Aorta (tissue), 5 donors: ENCODE results near the gene OSBPL10. TPM values are rescaled to one million over a fixed set of nuclear protein-coding genes. Genes with fewer than 3 reads are reported as not detected.

ENCODE experiments used
- ATAC-seq: fragments of 200-7000 bp; cut with Tn5 transposase; one replicate; pipeline ENCODE4 v1.9.1; 2022; ENCODE audit warnings: moderate library complexity; ENCODE audit not compliant: low FRiP score
- DNase-seq, 2 donors: peaks; one replicate each; pipeline ENCODE4 v3.0.0-alpha.2; 2020
- H3K27ac ChIP-seq, 2 donors: one replicate each; pipeline ENCODE4 v1.5.1; 2013; ENCODE audit warnings: low read length in 2 of 2, mild to moderate bottlenecking in 2 of 2, moderate library complexity in 2 of 2, control low read depth in 1 of 2, inconsistent platforms in 1 of 2, low read depth in 1 of 2
- H3K27me3 ChIP-seq, 2 donors: one replicate each; pipeline ENCODE4 v1.6.1; 2013; ENCODE audit warnings: control low read depth in 1 of 2, low read length in 1 of 2, mild to moderate bottlenecking in 1 of 2, moderate library complexity in 1 of 2; ENCODE audit not compliant: insufficient read depth in 2 of 2, control insufficient read depth in 1 of 2
- H3K36me3 ChIP-seq, 2 donors: one replicate each; pipeline ENCODE4 v1.6.1; 2013; ENCODE audit warnings: control low read depth in 1 of 2, low read length in 1 of 2, mild to moderate bottlenecking in 1 of 2; ENCODE audit not compliant: insufficient read depth in 2 of 2, control insufficient read depth in 1 of 2
- H3K4me1 ChIP-seq, 2 donors: one replicate each; pipeline ENCODE4 v1.6.1; 2013; ENCODE audit warnings: low read length in 2 of 2, control low read depth in 1 of 2, mild to moderate bottlenecking in 1 of 2, moderate library complexity in 1 of 2; ENCODE audit not compliant: insufficient read depth in 2 of 2, control insufficient read depth in 1 of 2
- H3K4me3 ChIP-seq, 2 donors: one replicate each; pipeline ENCODE4 v1.5.1; 2013; ENCODE audit warnings: low read length in 2 of 2, control low read depth in 1 of 2, mild to moderate bottlenecking in 1 of 2
- H3K9me3 ChIP-seq: one replicate; pipeline ENCODE4 v1.6.1; 2013; ENCODE audit warnings: mild to moderate bottlenecking, low read length; ENCODE audit not compliant: control insufficient read depth
- WGBS, 2 donors: extraction: QIAGEN DNeasy Blood & Tissue Kit; methylation state at CpG; one replicate each; pipeline ENCODE4 v1.1.7; 2013; 5-methylcytosine and 5-hydroxymethylcytosine counted together
- intact Hi-C, 2 donors: fragments of 100-400 bp; cut with DNase I; formaldehyde crosslinking; loops; one replicate each; pipeline versions ENCODE4 v1.14.2 to v1.15.0; 2022
- polyA plus RNA-seq, 2 donors: library from polyadenylated mRNA; stranded (reverse); fragments of 200-250 nt; gene quantifications; one replicate each; pipeline ENCODE4 v1.2.3, GENCODE V29; 2013
- total RNA-seq, 2 donors: library from RNA; stranded (reverse); fragmentation: NEBNext Ultra II Directional; extraction: Animal tissue kit (Norgen Biotek cat#: 25700); gene quantifications; one replicate each; pipeline ENCODE4 v1.2.1, GENCODE V29; 2021
- donor health status: healthy with polysubstance abuse.
- donor health status: Bipolar disorder and iron deficiency.
- donor health status: DM: no; HTN: no; CAD: no.
- donor health status: DM: no; HTN: no; CAD: no.
- donor health status: DM: yes; HTN: yes; CAD: no.

Gene OSBPL10
- total and polyA plus RNA-seq, 4 donors, result 3.1 to 47.9 (median 17.4) TPM

DNA sequence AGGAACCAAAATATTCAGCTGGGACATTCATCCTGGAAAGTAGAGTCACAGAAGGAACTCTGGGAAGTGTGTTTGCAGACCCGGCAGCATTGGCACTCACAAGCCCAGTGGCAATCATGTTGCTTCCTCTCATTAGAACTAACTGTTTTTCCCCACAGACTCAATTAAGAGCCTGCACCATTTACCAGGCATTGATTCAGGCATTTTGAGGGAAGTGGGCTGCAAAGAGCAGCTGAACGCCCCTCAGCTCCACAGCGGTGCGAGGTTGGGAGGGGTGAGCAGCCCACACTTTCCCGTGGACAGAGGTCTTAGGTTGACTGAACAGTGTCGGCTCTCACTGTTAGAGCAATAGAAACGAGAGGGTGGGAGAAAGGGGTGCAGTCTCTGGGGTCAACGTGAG, 304.5 kb downstream of the OSBPL10 start:
- intact Hi-C loops, result no loop called here
- Histone ChIP-seq H3K27ac (no peak overlapping the region), H3K27me3 (no peaks in the 10 kb centered on the region), H3K36me3 (no peaks in the 10 kb centered on the region), H3K4me3 (no peak overlapping the region), H3K4me1 (peaks cover 0 to 2% of the 10 kb centered on the region in 2 donors), H3K9me3 (no peaks in the 10 kb centered on the region)
- DNase-seq (no peak), ATAC-seq (no peak)
- WGBS, 2 donors, result 94% methylated on average over 8 of the region's 8 CpGs

- no peaks in the 10 kb centered on the region for H3K27me3 ChIP-seq
- no peak overlapping the region for H3K4me3 ChIP-seq
- 98 to 100% methylated on average over 1 of the region's 1 CpG for WGBS, 2 donors
- intact Hi-C loops, result no loop called here
- H3K4me1 ChIP-seq, result no peaks in the 10 kb centered on the region
- peaks cover 0 to 4% of the 10 kb centered on the region in 2 donors for H3K36me3 ChIP-seq
- no peak for ATAC-seq
- no peaks in the 10 kb centered on the region for H3K9me3 ChIP-seq
- no peak overlapping the region for H3K27ac ChIP-seq
- no peak for DNase-seq
Observed at GRCh38 chr3:31673950-31674349, 307.1 kb downstream of the OSBPL10 start.

- no peak for DNase-seq
- no peak overlapping the region for H3K27ac ChIP-seq
- H3K9me3 ChIP-seq, result no peaks in the 10 kb centered on the region
- no peaks in the 10 kb centered on the region for H3K4me1 ChIP-seq
- intact Hi-C loops, result no loop called here
- no peaks in the 10 kb centered on the region for H3K27me3 ChIP-seq
- H3K4me3 ChIP-seq, result no peak overlapping the region
- peaks cover 0 to 4% of the 10 kb centered on the region in 2 donors for H3K36me3 ChIP-seq
- ATAC-seq, result no peak
- 73 to 78% methylated on average over 6 of the region's 6 CpGs for WGBS, 2 donors
Observed at GRCh38 chr3:31671976-31672375, 309.1 kb downstream of the OSBPL10 start.

- no peak overlapping the region for H3K27ac ChIP-seq
- ATAC-seq, result no peak
- H3K4me1 ChIP-seq, result no peaks in the 10 kb centered on the region
- no peaks in the 10 kb centered on the region for H3K9me3 ChIP-seq
- intact Hi-C loops, result no loop called here
- whole genome bisulfite sequencing, 2 donors, result 89 to 95% methylated on average over 2 of the region's 2 CpGs
- no peak for DNase-seq
- no peaks in the 10 kb centered on the region for H3K27me3 ChIP-seq
- peaks cover 0 to 4% of the 10 kb centered on the region in 2 donors for H3K36me3 ChIP-seq
- no peak overlapping the region for H3K4me3 ChIP-seq
Observed at GRCh38 chr3:31671451-31671850, 309.6 kb downstream of the OSBPL10 start.

DNA sequence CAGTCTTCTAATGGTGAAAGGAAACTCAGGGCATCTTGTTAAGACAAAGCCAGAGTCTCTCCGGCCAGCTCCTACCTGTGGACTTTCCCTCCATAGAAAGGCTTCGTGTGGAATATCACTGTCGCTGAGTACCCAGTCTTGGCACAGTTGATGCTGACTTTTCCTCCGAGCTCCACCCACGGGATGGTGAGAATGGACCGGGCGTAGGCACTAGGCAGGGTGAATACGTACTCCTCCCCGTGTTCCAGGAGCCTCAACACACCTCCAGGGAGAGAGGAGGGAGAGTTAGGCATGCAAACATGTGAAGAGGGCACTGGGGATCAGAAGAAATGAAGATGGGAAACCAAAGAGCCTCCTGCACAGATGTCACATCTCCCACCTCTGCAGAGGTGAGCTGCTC, 310.3 kb downstream of the OSBPL10 start:
- intact Hi-C loops, result no loop called here
- peaks cover 0 to 4% of the 10 kb centered on the region in 2 donors for H3K36me3 ChIP-seq
- H3K27me3 ChIP-seq, result no peaks in the 10 kb centered on the region
- ATAC-seq (no peak), DNase-seq (no peak)
- no peaks in the 10 kb centered on the region for H3K9me3 ChIP-seq
- H3K27ac ChIP-seq, result no peak overlapping the region
- WGBS, 2 donors, result 85 to 88% methylated on average over 9 of the region's 9 CpGs
- H3K4me1 ChIP-seq, result no peaks in the 10 kb centered on the region
- H3K4me3 ChIP-seq, result no peak overlapping the region

DNA sequence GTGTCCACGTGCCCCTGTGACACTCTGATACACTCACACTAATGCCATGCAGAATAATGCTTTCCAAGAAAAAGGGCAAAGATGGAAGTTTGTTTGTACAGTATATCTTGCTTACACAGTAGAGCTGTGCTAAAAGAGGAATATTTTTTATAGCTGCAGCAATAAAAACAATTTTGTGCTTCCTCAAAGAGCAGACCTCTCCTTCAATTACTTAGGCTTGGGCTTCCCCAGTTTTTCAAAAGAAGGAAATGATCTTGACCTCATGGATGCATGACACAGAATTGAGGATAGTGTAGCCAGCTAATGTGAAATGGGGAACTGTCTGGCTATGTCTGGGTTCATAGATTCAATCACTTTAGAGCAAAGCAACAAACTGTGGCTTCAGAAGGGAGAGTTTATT, 310.9 kb downstream of the OSBPL10 start:
- Histone ChIP-seq H3K36me3 (peaks cover 0 to 4% of the 10 kb centered on the region in 2 donors), H3K4me3 (no peak overlapping the region), H3K27me3 (no peaks in the 10 kb centered on the region), H3K4me1 (no peaks in the 10 kb centered on the region), H3K9me3 (no peaks in the 10 kb centered on the region), H3K27ac (no peak overlapping the region)
- DNase-seq (no peak), ATAC-seq (no peak)
- 45 to 48% methylated on average over 1 of the region's 1 CpG for WGBS, 2 donors
- intact Hi-C loops, result no loop called here

- H3K27me3 ChIP-seq, result no peaks in the 10 kb centered on the region
- H3K9me3 ChIP-seq, result no peaks in the 10 kb centered on the region
- H3K27ac ChIP-seq, result no peak overlapping the region
- 95 to 99% methylated on average over 4 of the region's 4 CpGs for WGBS, 2 donors
- no peak for ATAC-seq
- intact Hi-C loops, result no loop called here
- no peak overlapping the region for H3K4me3 ChIP-seq
- no peaks in the 10 kb centered on the region for H3K4me1 ChIP-seq
- no peak for DNase-seq
- peaks cover 0 to 4% of the 10 kb centered on the region in 2 donors for H3K36me3 ChIP-seq
Observed at GRCh38 chr3:31668242-31668641, 312.8 kb downstream of the OSBPL10 start.

GRCh38 chr3:31667582-31667981, 313.5 kb downstream of the OSBPL10 start:
- DNase-seq, result no peak
- intact Hi-C loops, result no loop called here
- Histone ChIP-seq H3K4me1 (no peaks in the 10 kb centered on the region), H3K27ac (no peak overlapping the region), H3K27me3 (no peaks in the 10 kb centered on the region), H3K9me3 (no peaks in the 10 kb centered on the region), H3K36me3 (peaks cover 0 to 4% of the 10 kb centered on the region in 2 donors), H3K4me3 (no peak overlapping the region)
- no peak for ATAC-seq
- 97 to 100% methylated on average over 1 of the region's 1 CpG for WGBS, 2 donors

DNA sequence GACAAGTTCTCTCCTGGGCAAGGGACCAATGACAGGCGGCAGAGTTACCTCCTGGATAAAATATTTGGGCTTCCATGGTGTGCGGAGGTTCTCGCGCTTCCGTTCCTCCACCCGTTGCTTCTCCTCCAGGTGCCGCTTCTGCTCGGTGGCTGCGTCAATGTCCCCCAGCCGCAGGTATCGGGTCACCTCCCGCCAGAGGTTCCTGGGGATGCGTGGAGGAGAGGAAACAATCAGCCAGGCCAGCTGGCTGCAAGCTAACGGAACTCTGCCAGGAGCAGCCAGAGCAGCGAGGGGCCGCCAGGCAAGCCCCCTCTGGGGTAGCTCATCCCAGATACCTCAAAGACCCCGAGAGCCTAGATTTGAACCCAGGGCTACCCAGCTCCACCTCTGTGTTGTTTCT, 317.0 kb downstream of the OSBPL10 start:
- no peak overlapping the region for H3K27ac ChIP-seq
- H3K27me3 ChIP-seq, result no peaks in the 10 kb centered on the region
- ATAC-seq, result no peak
- no peak overlapping the region for H3K4me3 ChIP-seq
- WGBS, 2 donors, result 97 to 98% methylated on average over 16 to 17 of the region's 17 CpGs
- no peaks in the 10 kb centered on the region for H3K9me3 ChIP-seq
- intact Hi-C loops, result no loop called here
- DNase-seq, result no peak
- peaks cover 0 to 2% of the 10 kb centered on the region in 2 donors for H3K36me3 ChIP-seq
- no peaks in the 10 kb centered on the region for H3K4me1 ChIP-seq
